NAMALWA (cell line): Measurements from ENCODE around the gene SPESP1.
A peak's percentile ranks its signal among the peaks of the same experiment; 100 is the strongest.

Experiments used
- DNase-seq: peaks from one replicate; pipeline ENCODE4 v3.0.0-alpha.2; 2015; ENCODE audit warnings: low spot score

Gene SPESP1

GRCh38 chr15:68930268-68931022 lies at the start of gene SPESP1:
Gene SPESP1, plus strand, starts transcription at chr15:68930525. Its CDS starts 129 bp downstream, at chr15:68930654.
- no peak for DNase-seq

- DNase-seq: no peak
These were observed 45.3 kb upstream of the SPESP1 start for GRCh38 chr15:68885070-68885469.

- no peak for DNase-seq
These were observed 43.2 kb upstream of the SPESP1 start for GRCh38 chr15:68887120-68887519.

GRCh38 chr15:68887819-68888218 lies 42.5 kb upstream of the SPESP1 start:
- no peak for DNase-seq

GRCh38 chr15:68888419-68888818 lies 41.9 kb upstream of the SPESP1 start:
- no peak for DNase-seq

GRCh38 chr15:68894208-68894607 lies 36.1 kb upstream of the SPESP1 start:
- no peak for DNase-seq

- DNase-seq: no peak
These were observed 34.1 kb upstream of the SPESP1 start for GRCh38 chr15:68896178-68896577.

- DNase-seq: no peak
These were observed 33.3 kb upstream of the SPESP1 start for GRCh38 chr15:68897016-68897415.

- no peak for DNase-seq
These were observed 30.3 kb upstream of the SPESP1 start for GRCh38 chr15:68900027-68900426.

GRCh38 chr15:68907396-68907923 lies 22.9 kb upstream of the SPESP1 start:
- DNase-seq: no peak

GRCh38 chr15:68909601-68910100 lies 20.7 kb upstream of the SPESP1 start:
- no peak for DNase-seq

- no peak for DNase-seq
These were observed 20.0 kb upstream of the SPESP1 start for GRCh38 chr15:68910341-68910740.

- no peak for DNase-seq
These were observed 19.5 kb upstream of the SPESP1 start for GRCh38 chr15:68910816-68911215.

- no peak for DNase-seq
These were observed 8.4 kb upstream of the SPESP1 start for GRCh38 chr15:68921926-68922325.

- DNase-seq: peak; percentile 93
These were observed 5.3 kb upstream of the SPESP1 start for GRCh38 chr15:68924866-68925560.

- no peak for DNase-seq
These were observed 2.7 kb downstream of the SPESP1 start for GRCh38 chr15:68933001-68933400.

GRCh38 chr15:68934341-68934740 lies 4.0 kb downstream of the SPESP1 start:
- no peak for DNase-seq

- peak; percentile 27 for DNase-seq
These were observed 5.1 kb downstream of the SPESP1 start for GRCh38 chr15:68935400-68935937.

- DNase-seq: no peak
These were observed 9.2 kb downstream of the SPESP1 start for GRCh38 chr15:68939501-68939900.

- no peak for DNase-seq
These were observed 21.5 kb downstream of the SPESP1 start for GRCh38 chr15:68951813-68952212.

GRCh38 chr15:68957696-68958095 lies 27.4 kb downstream of the SPESP1 start:
- DNase-seq: no peak

GRCh38 chr15:68958597-68958996 lies 28.3 kb downstream of the SPESP1 start:
- no peak for DNase-seq

GRCh38 chr15:68962465-68962864 lies 32.1 kb downstream of the SPESP1 start:
- no peak for DNase-seq
